ENCODE data around the gene EGFL6.

EGFL6 gene

GRCh38 chrX:13607331-13607995, 38.1 kb downstream of the EGFL6 start:
- H4K20me1 ChIP-seq (ENCODE audit: control insufficient read depth, insufficient read depth, low read depth, low read length), result no peaks in the 10 kb centered on the region
- no peaks in the 10 kb centered on the region for H3K9me3 ChIP-seq (ENCODE audit: control insufficient read depth, insufficient read depth, low read length)
- no peaks in the 10 kb centered on the region for H3F3A ChIP-seq (ENCODE audit: control insufficient read depth, insufficient read depth)
- H3K27me3 ChIP-seq (ENCODE audit: control insufficient read depth, low read length), result no peaks in the 10 kb centered on the region
- no peaks in the 10 kb centered on the region for H3K9me2 ChIP-seq (replicated peaks; ENCODE audit: control insufficient read depth, low read length)
- no peak overlapping the region for H3K4me3 ChIP-seq (ENCODE audit: low read length)
- TF ChIP-seq, protein P1, sequence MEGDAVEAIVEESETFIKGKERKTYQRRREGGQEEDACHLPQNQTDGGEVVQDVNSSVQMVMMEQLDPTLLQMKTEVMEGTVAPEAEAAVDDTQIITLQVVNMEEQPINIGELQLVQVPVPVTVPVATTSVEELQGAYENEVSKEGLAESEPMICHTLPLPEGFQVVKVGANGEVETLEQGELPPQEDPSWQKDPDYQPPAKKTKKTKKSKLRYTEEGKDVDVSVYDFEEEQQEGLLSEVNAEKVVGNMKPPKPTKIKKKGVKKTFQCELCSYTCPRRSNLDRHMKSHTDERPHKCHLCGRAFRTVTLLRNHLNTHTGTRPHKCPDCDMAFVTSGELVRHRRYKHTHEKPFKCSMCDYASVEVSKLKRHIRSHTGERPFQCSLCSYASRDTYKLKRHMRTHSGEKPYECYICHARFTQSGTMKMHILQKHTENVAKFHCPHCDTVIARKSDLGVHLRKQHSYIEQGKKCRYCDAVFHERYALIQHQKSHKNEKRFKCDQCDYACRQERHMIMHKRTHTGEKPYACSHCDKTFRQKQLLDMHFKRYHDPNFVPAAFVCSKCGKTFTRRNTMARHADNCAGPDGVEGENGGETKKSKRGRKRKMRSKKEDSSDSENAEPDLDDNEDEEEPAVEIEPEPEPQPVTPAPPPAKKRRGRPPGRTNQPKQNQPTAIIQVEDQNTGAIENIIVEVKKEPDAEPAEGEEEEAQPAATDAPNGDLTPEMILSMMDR (IDR thresholded peaks at IDR 0.05; ENCODE audit: low read depth, low read length, poor library complexity, severe bottlenecking), result no peak
- TF ChIP-seq EZH2phosphoT487 (IDR thresholded peaks at IDR 0.05; ENCODE audit: borderline replicate concordance, low read length), result no peak
- no peaks in the 10 kb centered on the region for H3K36me3 ChIP-seq (ENCODE audit: control insufficient read depth, low read length)
- H3K4me1 ChIP-seq (ENCODE audit: control insufficient read depth, low read length), result no peaks in the 10 kb centered on the region
- H3K4me2 ChIP-seq (ENCODE audit: low read length), result no peak overlapping the region
- H3K79me2 ChIP-seq (ENCODE audit: control insufficient read depth, low read length), result no peaks in the 10 kb centered on the region
- no peak overlapping the region for H3K27ac ChIP-seq (ENCODE audit: low read depth, low read length)

DNA sequence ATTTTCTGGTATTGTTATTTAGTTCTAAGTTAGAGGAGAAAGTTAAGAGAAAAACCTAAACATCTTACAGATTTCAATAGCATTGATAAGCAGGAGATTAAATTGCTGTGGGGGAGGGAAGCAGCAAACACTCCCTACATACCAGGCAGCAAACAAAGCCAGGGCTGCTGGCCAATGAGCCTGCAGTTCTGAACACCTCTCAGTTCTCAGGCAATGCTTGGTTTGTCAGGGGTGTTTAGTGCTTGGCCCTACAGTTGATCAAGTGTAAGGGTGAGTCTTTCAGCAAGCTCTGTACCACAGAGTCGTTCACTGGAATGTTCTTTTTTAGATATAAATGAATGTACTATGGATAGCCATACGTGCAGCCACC, 38.6 kb downstream of the EGFL6 start:
- Histone ChIP-seq H3F3A (ENCODE audit: control insufficient read depth, insufficient read depth) (no peaks in the 10 kb centered on the region), H3K79me2 (ENCODE audit: control insufficient read depth, low read length) (no peaks in the 10 kb centered on the region), H4K20me1 (ENCODE audit: control insufficient read depth, insufficient read depth, low read depth, low read length) (no peaks in the 10 kb centered on the region), H3K9me2 (replicated peaks; ENCODE audit: control insufficient read depth, low read length) (no peaks in the 10 kb centered on the region), H3K9me3 (ENCODE audit: control insufficient read depth, insufficient read depth, low read length) (no peaks in the 10 kb centered on the region), H3K4me3 (ENCODE audit: low read length) (no peak overlapping the region), H3K4me2 (ENCODE audit: low read length) (no peak overlapping the region), H3K27me3 (ENCODE audit: control insufficient read depth, low read length) (no peaks in the 10 kb centered on the region), H3K36me3 (ENCODE audit: control insufficient read depth, low read length) (no peaks in the 10 kb centered on the region), H3K4me1 (ENCODE audit: control insufficient read depth, low read length) (no peaks in the 10 kb centered on the region), H3K27ac (ENCODE audit: low read depth, low read length) (no peak overlapping the region)
- no peak for TF ChIP-seq EZH2phosphoT487 (IDR thresholded peaks at IDR 0.05; ENCODE audit: borderline replicate concordance, low read length)
- TF ChIP-seq, protein P1 (IDR thresholded peaks at IDR 0.05; ENCODE audit: low read depth, low read length, poor library complexity, severe bottlenecking), result no peak

DNA sequence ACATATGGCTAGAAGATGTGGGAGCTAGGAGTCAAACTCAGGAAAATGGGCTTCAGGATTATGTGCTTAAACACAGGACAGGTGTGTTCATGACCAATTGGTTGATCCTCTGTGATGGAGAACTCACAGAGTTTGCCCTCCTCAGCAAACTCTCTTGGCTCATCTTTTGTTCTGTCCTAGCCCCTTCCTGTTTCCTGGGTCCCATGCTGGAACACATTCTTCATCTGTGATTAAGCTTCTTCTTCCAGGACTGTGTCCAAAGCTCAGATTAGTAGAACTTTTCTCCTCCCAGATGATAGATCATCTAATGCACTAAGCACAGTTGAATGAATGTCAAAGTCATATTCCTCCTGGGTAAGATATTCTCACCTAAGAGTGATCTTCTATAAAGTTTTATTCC, 44.8 kb downstream of the EGFL6 start:
- H3K9me2 ChIP-seq (replicated peaks; ENCODE audit: control insufficient read depth, low read length), result no peaks in the 10 kb centered on the region
- no peak overlapping the region for H3K27ac ChIP-seq (ENCODE audit: low read depth, low read length)
- H3K4me3 ChIP-seq (ENCODE audit: low read length), result no peak overlapping the region
- no peaks in the 10 kb centered on the region for H3K4me1 ChIP-seq (ENCODE audit: control insufficient read depth, low read length)
- H3K27me3 ChIP-seq (ENCODE audit: control insufficient read depth, low read length), result no peaks in the 10 kb centered on the region
- no peak overlapping the region for H3K4me2 ChIP-seq (ENCODE audit: low read length)
- no peaks in the 10 kb centered on the region for H3F3A ChIP-seq (ENCODE audit: control insufficient read depth, insufficient read depth)
- H3K36me3 ChIP-seq (ENCODE audit: control insufficient read depth, low read length), result no peaks in the 10 kb centered on the region
- H4K20me1 ChIP-seq (ENCODE audit: control insufficient read depth, insufficient read depth, low read depth, low read length), result no peaks in the 10 kb centered on the region
- TF ChIP-seq, protein P1 (IDR thresholded peaks at IDR 0.05; ENCODE audit: low read depth, low read length, poor library complexity, severe bottlenecking), result no peak
- no peak for TF ChIP-seq EZH2phosphoT487 (IDR thresholded peaks at IDR 0.05; ENCODE audit: borderline replicate concordance, low read length)
- no peaks in the 10 kb centered on the region for H3K79me2 ChIP-seq (ENCODE audit: control insufficient read depth, low read length)
- H3K9me3 ChIP-seq (ENCODE audit: control insufficient read depth, insufficient read depth, low read length), result no peaks in the 10 kb centered on the region

All from DOHH2 (cell line).